Neural progenitor cell (in vitro differentiated cells): ENCODE measurements around the gene SHISA5.

Experiments
- EZH2 ChIP-seq: fragments of 200-600 bp; sonication (generic); IDR thresholded peaks from 2 replicates; pipeline ENCODE4 v1.6.1; 2017; ENCODE audit warnings: antibody characterized with exemption, mild to moderate bottlenecking, moderate library complexity
- EZH2phosphoT487 ChIP-seq: fragments of 200-600 bp; sonication (generic); IDR thresholded peaks from 2 replicates; pipeline ENCODE4 v1.6.1; 2017; ENCODE audit warnings: antibody characterized with exemption
- TF ChIP-seq, protein P1 (sequence below): fragments of 200-600 bp; sonication (generic); IDR thresholded peaks from 2 replicates; pipeline ENCODE4 v1.5.1; 2017; ENCODE audit warnings: antibody characterized with exemption, mild to moderate bottlenecking

GRCh38 chr3:48538451-48538850 lies 34.5 kb upstream of the SHISA5 start:
- TF ChIP-seq, protein P1, sequence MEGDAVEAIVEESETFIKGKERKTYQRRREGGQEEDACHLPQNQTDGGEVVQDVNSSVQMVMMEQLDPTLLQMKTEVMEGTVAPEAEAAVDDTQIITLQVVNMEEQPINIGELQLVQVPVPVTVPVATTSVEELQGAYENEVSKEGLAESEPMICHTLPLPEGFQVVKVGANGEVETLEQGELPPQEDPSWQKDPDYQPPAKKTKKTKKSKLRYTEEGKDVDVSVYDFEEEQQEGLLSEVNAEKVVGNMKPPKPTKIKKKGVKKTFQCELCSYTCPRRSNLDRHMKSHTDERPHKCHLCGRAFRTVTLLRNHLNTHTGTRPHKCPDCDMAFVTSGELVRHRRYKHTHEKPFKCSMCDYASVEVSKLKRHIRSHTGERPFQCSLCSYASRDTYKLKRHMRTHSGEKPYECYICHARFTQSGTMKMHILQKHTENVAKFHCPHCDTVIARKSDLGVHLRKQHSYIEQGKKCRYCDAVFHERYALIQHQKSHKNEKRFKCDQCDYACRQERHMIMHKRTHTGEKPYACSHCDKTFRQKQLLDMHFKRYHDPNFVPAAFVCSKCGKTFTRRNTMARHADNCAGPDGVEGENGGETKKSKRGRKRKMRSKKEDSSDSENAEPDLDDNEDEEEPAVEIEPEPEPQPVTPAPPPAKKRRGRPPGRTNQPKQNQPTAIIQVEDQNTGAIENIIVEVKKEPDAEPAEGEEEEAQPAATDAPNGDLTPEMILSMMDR, result no peak
- TF ChIP-seq EZH2 (no peak), EZH2phosphoT487 (no peak)
